CD1c-positive myeloid dendritic cell (primary cell): ENCODE results near the gene UBE2U.
"Not testable (repeated sequence)": the region's sequence is repeated elsewhere in the genome, so short reads cannot be mapped to it uniquely, and the experiment has no call there.

Source experiments
- DNase-seq: peaks from one replicate; pipeline ENCODE4 v3.0.0-alpha.2; 2016; ENCODE audit errors: extremely low spot score

The UBE2U gene

DNA sequence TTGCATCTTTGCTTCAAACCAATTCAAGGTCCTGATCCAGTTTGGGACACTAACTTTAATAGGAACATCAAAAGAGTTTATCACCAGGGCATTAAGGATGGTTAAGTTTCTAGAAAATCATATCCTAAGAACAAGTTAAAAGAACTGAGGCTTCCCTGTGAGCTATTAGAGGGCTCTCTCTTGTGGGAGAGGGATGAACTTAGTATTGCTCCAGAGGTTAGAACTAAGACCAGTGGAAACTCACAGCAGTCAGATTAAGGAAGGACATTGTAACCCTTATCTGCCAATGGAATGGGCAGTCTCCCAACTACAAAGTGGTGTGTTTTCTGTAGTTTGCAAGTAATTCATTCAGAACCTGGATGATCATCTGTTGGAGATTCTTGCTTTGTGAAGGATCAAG lies 36.8 kb downstream of the UBE2U start:
- no peak for DNase-seq

DNA sequence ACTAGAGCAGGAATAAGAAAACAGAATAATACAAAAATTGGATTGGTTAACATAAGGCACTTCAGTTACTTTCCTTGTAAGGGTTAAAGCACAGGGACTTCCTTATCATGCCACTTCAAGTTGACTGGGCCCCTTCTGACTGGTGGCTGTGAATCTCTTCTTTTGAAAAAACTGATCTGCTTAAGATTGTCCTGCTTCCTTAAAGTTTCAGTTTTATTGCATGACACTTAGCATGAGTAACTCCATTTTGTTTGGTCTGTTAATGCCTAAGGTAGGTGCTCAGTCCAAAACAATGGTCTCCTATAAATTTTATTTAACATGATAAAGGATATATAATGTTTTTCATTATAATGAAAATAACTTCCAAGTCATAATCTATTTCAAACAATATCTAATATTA lies 37.6 kb downstream of the UBE2U start:
- no peak for DNase-seq

DNA sequence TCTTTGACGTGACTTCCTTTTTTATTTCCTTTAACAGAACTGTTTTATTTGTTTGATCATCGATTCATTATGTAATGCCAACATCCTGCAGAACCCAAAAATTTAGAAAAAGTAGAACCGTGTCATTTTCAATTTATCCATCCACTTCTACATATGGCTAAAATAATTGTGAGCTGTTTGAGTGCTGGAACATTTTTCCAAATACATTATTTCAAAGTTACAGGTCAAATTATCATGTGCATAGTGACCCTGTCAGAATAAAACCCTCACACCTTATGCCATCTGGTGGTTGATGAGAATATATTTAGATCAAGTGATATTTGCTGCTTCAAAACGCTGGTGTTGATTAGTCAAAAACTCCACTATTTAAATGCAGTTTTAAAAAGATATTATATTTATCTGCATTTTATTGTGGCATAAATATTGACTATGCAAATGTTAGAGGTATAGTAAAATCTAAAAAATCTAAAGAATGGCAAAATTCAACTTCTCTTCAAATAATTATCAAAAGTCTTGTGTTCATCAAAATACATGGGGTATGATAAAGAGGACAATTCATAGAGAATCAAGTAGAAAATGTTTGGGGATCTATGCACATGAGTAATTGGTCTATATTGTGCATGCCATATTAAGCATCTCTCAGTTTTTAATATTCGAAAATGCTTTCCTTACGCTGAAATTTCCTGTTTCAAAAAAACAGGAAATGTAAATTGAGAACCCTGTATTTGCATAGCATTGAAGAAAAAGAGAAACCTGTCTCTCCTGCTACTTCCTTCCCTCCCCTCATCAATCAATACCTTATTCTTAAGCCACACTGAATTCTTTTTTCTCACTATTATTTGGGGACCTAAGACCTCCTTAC lies 39.7 kb downstream of the UBE2U start:
- DNase-seq = peak; percentile 11

DNA sequence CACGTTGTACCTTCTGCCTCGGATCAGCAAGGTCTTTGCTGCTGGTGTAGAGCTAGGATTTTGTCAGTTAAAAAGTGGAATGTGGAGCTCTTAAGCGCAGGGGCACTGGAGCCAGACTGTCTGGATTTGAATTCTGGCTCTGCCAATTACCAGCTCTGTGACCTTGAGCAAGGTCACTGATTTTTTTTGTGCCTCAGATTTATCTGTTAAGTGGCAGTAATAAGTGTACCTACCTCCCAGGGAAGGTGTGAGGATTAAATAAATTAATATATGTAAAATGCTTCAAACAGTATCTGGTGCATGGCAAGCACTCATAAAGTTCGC lies 40.3 kb downstream of the UBE2U start:
- DNase-seq = no peak

DNA sequence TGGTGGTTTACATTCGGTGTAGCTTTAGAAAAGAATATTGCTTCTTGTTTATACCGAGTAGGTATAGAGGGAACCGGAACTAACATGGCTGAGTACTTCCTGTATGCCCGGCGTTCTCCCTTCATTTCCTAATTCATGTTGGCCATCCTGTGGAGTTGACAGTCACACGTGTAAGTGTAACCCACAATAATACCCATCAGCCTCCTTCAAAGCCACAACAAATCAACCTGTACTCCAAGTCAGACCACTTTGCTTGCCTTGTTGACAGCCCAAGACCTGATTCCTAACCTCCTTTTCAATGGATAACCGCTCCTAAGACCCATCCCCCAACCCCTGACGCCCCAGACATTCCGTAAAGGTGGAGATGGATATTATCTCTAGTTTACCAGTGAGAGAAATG lies 42.1 kb downstream of the UBE2U start:
- peak; percentile 24 for DNase-seq

DNA sequence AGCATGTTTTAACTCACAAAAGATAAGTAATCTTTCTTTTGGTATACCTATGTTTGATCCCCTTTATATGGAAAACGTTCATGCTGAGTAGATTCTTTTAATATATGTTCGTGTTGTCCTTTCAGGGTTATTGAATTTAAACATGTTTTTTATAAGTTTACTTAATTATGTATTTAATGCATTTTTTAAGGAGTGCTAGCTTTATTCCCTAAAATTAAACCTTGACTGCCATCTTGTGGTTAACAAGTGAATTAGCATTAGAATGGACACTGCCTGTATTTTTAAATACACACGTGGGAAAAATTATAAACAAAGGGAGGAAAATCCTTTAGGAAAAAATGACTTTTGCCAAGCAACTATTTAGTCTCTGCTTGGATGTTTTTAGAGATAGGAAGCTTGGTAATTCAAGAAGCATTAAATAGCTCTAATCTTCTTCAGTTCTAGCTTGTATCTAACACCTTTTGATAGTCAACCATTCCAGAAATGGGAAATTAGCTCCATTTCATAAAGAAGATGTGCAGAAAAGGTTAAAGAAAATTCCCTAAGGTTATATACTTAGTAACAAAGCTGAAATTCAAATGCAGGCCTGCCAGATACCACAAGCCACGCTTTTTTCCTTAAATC lies 43.0 kb downstream of the UBE2U start:
- peak; percentile 69 for DNase-seq

DNA sequence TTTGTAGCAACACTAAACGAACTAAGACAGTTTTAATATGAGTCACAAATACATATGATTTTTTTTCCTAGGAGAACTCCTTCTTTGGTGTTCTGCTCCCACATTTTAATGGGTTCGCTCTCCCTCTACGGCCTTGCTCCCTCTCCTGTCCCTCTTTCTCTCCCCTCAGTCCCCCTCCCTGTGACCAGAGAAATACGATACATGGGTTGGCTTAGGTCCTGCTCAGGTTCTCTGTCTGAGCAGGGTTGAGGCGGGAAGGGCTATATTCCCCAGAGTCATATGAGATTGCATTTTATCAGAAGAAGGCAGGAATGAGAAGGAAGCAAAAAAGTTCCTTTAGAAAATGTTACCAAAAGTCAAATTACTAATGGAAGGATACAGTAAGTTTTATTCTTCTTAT lies 44.6 kb downstream of the UBE2U start:
- no peak for DNase-seq

DNA sequence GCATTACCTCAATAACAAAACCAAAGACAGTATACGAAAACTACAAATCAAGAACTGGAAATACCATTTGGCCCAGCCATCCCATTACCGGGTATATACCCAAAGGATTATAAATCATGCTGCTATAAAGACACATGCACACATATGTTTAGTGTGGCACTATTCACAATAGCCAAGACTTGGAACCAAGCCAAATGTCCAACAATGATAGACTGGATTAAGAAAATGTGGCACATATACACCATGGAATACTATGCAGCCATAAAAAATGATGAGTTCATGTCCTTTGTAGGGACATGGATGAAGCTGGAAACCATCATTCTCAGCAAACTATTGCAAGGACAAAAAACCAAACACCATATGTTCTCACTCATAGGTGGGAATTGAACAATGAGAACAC lies 47.0 kb downstream of the UBE2U start:
- not testable (repeated sequence) for DNase-seq

DNA sequence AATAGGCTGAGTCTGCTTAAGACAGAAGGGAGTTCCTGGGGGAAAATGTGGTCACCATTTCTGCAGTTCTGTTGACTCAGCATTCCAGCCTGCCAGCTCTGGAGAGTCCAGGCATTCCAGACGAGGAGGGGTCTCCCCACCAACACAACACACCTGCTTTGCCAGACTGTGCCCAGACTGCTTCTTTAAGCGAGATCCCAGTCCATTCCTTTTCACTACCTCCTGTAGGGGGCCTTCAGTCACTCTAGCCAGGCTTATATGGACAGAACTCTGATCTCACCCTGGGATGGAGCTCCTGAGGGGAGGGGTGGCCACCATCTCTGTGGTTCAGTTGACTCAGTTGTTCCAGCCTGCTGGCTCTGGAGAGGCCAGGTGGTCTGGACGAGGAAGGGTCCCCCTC lies 48.5 kb downstream of the UBE2U start:
- DNase-seq = no peak

DNA sequence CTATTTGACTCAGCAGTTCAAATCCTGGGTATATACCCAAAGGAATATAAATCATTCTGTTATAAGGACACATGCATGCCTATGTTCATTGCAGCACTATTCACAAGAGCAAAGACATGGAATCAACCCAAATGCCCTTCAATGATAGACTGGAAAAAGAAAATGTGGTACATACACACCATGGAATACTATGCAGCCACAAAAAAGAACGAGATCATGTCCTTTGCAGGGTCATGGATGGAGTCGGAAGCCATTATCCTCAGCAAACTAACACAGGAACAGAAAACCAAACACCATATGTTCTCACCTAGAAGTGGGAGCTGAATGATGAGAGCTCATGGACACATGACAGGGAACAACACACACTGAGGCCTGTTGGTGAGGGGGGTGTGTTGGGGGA lies 53.8 kb downstream of the UBE2U start:
- not testable (repeated sequence) for DNase-seq

DNA sequence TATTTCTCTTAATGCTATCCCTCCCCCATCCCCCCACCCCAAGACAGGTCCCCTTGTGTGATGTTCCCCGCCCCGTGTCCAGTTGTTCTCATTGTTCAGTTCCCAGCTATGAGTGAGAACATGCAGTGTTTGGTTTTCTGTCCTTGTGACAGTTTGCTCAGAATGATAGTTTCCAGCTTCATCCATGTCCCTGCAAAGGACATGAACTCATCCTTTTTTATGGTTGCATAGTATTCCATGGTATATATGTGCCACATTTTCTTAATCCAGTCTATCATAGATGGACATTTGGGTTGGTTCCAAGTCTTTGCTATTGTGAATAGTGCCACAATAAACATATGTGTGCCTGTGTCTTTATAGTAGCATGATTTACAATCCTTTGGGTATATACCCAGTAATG lies 55.0 kb downstream of the UBE2U start:
- not testable (repeated sequence) for DNase-seq

DNA sequence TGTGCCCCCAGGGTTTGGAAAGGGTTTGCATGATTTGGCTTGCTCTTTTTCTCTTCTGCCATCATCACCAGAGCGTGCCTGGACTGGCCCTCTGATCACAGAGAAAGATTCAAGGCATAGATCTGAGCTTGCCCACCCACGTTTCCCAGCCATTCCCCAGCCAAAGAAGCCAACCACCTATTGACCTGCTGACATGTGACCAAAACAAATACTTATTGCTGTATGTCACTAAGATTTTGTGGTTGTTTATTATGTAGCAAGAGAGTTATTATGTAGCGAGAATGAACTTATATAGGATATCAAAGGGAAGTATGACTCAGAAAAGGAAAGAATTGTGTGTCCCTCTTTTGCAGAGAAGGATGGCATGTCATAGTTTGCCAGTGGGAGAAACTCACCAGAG lies 59.9 kb downstream of the UBE2U start:
- DNase-seq = no peak

DNA sequence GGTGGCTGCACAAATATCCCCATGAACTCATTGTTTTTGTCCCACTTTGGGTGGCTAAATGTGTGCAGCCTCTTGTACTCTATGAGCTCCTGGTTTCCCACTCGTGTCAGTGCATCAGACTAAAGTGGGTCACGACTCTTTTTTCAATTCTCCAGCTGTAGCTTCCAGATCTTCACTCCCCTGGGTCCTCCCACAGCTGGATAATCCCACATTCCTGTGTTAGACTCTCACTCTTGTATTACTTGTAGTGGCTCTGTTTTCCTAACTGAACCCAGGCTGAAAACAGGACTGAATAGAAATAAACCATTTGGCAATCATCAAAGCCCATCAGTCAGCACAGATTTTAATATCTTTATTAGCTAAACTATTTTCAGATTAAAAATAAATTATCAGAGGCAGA lies 60.4 kb downstream of the UBE2U start:
- no peak for DNase-seq

DNA sequence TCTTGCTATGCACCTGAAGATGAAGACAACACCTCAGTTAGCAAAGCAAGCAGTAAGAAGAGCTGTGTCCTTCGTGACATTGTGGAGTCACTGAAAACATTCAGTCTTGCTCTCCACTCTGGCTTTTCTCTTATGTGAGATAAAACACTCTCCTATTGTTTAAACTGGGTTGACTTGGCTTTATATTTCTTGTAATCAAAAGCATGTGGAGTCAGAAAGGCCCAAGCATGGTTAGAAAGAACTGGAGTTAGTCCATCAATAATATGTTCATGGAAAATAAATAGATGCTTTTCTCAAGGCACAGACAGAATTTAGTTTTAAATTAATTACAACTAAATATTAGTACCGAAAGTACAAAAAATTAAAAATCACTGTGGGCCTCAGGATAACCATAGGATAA lies 61.7 kb downstream of the UBE2U start:
- no peak for DNase-seq

DNA sequence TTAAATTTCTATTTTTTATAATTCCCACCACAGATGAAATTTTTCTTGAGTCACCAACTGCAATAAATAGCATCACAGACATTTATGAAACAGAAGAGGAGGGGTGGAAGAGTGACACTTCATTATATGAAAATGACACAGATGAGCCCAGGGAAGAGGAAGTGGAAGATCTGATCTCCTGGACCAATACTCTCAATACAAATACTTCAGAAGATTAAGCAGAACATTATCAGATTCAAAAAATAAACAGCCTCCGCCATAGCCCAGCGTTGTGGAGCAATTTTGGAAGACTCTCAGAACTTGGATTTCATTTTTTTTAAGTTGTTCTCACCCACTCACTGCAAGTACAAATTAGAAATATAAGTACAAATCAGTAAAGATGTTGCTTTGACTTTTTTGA lies 63.6 kb downstream of the UBE2U start:
- no peak for DNase-seq

DNA sequence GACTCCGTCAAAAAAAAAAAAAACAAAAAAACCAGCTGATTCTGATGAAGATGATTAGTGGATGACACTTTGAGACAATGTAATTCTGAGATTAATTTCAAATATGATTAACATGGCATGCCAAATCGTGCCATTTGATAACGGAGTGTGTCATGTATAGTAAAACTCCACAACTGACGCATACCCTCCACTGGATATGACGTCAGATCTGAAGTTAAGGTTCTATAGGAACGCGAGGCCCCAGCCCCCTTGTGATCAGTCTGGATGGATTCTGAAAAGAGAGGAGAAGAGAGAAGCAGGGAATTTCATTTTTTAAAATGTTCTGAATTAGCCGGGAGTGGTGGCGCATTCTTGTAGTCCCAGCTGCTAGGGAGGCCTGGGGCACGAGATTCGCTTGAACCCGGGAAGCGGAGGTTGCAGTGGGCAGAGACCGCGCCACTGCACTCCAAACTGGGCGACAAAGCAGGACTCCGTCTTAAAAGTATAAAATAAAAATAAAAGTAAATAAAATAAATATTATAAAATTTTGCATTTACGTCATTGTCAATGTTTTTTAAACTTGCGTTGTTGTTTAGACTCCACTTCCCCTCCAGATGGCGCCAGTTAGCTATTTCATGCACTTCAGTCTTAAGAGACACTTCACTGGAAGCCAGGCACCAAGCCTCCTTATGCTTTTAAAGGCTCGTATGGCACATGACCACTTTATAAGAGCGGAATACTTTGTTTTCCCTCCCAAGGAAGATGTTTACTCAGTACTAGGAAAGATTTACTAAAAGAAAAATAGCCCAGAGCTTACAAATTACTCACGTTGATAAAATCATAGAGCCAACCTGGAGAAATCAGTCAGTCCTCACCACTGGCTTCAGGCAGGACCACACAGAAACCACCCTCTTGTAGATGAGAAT lies 65.5 kb downstream of the UBE2U start:
- peak; percentile 77 for DNase-seq

DNA sequence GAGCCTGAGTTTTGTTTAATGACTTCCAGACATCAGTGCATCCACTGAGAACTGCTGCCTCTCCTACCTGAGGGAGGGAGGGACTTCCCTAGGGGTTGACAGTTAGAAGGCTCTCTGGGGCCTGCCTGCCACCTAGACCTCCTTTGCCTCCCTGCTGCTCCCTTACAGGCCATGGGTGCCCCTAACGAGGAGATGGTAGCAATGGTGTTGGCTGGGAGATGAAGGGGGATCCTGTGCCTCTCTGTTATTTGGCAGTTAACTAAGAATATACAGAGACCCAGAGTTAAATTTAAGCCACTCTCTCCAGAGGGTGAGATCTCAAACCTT lies 66.1 kb downstream of the UBE2U start:
- DNase-seq = no peak

DNA sequence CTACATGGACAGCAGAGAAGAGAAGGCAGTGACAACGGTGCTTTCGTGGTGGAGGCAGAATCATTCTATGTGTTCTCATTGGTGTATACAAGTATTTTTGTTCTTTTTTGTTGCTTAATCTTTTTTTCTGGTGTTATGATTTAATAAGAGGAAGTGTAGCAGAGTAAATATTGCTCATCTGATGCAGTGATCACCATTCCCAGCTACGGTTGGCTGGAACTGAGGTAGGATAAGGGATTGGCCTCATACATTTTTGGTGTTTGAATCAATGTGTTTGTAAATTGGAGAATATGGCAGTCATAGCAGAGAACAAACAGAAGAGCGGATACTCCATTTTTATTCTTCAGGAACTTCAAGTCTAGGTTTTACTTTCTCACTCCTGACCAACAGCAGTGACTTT lies 76.6 kb downstream of the UBE2U start:
- no peak for DNase-seq

DNA sequence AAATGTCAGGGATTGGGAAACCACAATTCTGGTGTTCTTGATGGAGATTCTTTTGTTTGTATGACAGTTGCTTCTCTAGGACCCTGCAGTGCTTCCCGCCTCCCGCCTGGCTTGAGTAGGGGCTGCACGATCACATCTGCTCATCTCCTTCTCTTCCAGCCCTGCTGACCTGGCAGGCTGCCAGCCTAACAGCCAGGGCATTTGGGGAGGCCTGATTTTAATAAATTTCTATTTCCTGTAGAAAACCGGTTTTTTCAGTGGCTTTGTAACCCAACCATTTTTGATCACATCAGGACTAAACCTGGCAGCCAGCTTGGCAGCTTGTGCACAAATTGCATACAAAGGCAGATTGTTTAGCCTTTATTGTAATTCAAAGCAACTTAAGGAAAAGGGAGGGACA lies 78.9 kb downstream of the UBE2U start:
- DNase-seq = no peak

DNA sequence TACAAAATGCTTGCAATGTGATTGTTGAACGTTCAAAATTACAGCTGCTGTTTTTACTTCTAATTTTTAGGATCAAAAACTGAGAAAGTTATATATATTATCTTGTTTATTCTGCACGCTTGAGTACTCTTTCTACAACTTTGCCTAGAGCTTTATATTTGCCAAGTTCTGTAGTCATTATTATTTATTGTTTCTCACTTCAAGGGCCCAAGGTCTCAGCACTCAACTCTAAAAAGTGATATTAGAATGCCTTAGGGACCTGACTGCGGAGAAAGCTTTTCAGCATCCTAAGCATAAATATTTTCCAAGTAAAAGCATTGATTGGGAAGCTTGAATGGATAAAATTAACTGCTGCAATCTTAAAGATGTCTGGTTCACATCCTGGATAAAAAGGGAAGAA lies 83.6 kb downstream of the UBE2U start:
- no peak for DNase-seq

DNA sequence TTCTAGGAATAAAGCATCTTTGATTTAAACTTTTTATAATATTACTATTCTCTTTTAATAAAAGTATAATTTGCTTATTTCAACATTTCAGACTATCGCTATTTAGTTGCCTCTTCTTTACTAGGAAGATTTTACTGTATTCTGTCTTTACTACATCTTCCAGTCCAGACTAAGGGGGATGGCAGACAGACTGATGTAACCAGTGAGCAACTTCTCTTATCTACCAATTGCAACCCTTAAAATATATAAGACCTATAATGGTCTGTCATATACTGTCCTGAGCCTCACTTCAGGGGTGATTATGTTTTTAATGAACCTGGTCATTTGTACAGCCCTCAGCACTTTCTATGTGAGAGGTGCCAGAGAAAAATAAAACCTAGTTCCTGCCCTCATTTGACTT lies 87.0 kb downstream of the UBE2U start:
- no peak for DNase-seq

DNA sequence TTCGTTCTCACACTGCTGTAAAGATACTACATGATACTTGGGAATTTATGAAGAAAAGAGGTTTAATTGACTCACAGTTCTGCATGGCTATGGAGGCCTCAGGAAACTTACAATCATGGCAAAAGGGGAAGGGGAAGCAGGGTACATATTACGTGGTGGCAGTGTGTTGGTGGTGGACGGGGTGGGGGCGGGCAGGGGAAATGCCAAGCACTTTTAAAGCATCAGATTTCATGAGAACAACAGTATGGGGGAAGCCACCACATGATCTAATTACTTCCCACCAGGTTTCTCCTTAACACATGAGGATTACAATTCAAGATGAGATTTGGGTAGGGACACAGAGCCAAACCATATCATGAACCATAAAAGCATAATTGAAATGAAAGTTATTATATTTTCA lies 88.5 kb downstream of the UBE2U start:
- DNase-seq = no peak

DNA sequence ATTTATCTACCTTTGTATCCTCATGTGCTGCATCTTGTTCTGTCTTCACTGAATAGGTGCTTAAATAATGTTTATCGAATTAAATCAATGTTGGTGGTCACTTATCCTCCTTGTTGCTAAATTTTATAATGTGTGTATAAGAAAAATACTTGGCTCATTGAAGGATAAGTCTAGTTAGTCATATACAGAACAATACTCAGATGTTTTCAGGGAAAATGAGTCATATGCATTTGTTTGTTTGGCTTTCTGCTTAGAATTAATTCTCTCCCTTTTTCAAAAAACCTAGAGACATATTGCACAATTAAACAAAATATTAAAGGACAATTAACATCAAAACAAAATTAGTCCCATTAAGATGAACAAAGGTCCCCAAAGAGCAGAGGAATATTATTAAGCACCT lies 89.0 kb downstream of the UBE2U start:
- no peak for DNase-seq
